Measurements from ENCODE around the gene PARP16. TPM values are rescaled to one million over a fixed set of nuclear protein-coding genes. Genes with fewer than 3 reads are reported as not detected.
A peak's percentile ranks its signal among the peaks of the same experiment; 100 is the strongest.

Gene PARP16
- total RNA-seq, 1 experiment from 2014 or later, result 9.7 TPM

DNA sequence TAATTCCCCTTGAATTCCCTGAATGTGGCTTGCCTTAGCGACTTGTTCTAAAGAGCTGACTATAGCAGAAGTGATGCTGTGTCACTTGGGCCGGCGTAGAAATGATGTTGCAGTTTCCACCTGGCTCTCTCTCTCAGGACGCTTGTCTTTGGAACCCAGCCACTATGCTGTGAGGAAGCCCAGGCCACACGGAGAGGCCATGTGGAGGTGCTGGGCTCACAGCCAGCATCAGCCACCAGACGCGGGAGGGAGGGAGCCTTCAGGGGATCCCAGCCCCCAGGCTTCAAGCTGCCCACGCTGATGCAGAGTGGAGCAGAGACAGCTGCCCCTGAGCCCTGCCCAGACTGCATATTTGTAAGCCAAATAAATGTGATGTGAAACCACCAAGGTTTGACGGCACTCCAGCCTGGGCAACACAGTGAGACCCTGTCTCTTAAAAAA, 36.4 kb upstream of the PARP16 start:
- BruUV-seq (replicated peaks), result no TSS peak
- Histone ChIP-seq H3K9ac (ENCODE audit: low read length) (no peak overlapping the region), H3K4me3 (replicated peaks in 1 of 2; ENCODE audit: low read depth in 1 of 2, low read length in 2 of 2) (no peak overlapping the region), H3K27me3 (ENCODE audit: insufficient read depth, low read length) (no peaks in the 10 kb centered on the region), H4K20me1 (ENCODE audit: insufficient read depth) (no peaks in the 10 kb centered on the region), H3K9me2 (ENCODE audit: insufficient read depth) (no peaks in the 10 kb centered on the region), H3K79me2 (ENCODE audit: insufficient read depth, low read length) (no peaks in the 10 kb centered on the region), H3K9me3 (ENCODE audit: control insufficient read depth in 1 of 2, insufficient read depth in 1 of 2, low read depth in 1 of 2, low read length in 2 of 2) (no peaks in the 10 kb centered on the region), H3K4me2 (ENCODE audit: low read length) (no peak overlapping the region), H2AFZ (ENCODE audit: low read depth, low read length, poor library complexity, severe bottlenecking) (no peak overlapping the region), H3K36me3 (ENCODE audit: control insufficient read depth in 1 of 2, insufficient read depth in 2 of 2, low read length in 2 of 2) (no peaks in the 10 kb centered on the region), H3K4me1 (ENCODE audit: control insufficient read depth in 1 of 2, insufficient read depth in 2 of 2, low read length in 2 of 2) (no peaks in the 10 kb centered on the region), H3K27ac (ENCODE audit: low read depth, low read length) (no peak overlapping the region)
- ChIA-PET RAD21 (ENCODE audit: low non-redundant PET in 1 of 2, low total read pairs in 2 of 2, uncharacterized antibody in 2 of 2, unreplicated experiment in 2 of 2) (interaction anchor here in 1 of 2 experiments (0.6 kb wide), 1 partner anchor 78 kb away, joined by 8 read pairs; no protein-coding TSS in a partner anchor), POLR2A (interaction anchor here (0.7 to 1.7 kb wide), 2 partner anchors 18 to 80 kb away, joined by 4 to 5 read pairs; partner anchors contain the start of gene RNU5B-1), CTCF (interaction anchor here (3.8 kb wide), 1 partner anchor 78 kb away, joined by 14 read pairs; no protein-coding TSS in a partner anchor)
- TF ChIP-seq SP1 (IDR thresholded peaks at IDR 0.05; ENCODE audit: low read depth), result no peak
- no peak for TF ChIP-seq SIN3A (IDR thresholded peaks at IDR 0.05; ENCODE audit: low read depth)
- no peak for TF ChIP-seq EZH2phosphoT487 (IDR thresholded peaks at IDR 0.05; ENCODE audit: borderline replicate concordance)
- no peak for TF ChIP-seq EGR1 (IDR thresholded peaks at IDR 0.05; ENCODE audit: low read depth)
- no peak for ATAC-seq
- intact Hi-C loops (cut with micrococcal nuclease), result no loop called here
- DNase-seq (ENCODE audit: low read depth, low spot score), result no peak

DNA sequence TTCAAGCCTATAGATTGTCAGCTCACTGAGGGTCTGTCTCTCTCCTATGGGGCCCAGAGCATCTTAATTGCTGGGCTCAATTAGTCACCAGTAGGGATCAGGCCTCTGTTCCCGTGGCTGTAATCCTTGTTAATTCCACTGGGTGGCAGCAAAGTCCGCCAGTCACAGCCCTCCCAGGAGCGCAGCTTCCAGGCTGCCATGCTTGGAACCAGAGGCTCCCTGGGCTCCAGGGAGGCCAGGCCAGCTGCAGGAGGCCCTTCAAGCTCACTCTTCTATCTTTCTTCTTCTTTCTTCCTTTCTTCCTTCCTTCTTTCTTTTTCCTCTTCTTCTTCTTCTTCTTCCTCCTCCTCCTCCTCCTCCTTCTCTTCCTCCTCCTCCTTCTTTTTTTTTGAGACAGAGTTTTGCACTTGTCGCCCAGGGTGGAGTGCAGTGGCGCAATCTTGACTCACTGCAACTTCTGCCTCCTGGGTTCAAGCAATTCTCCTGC, 32.2 kb upstream of the PARP16 start:
- CTCF ChIA-PET, result interaction anchor here (1.0 to 4.0 kb wide), 3 partner anchors 14 to 82 kb away, joined by 4 to 39 read pairs (median 21); partner anchors contain the start of gene RNU5B-1
- TF ChIP-seq RAD21 (IDR thresholded peaks at IDR 0.05; ENCODE audit: low read depth) (peak; percentile 98), YY1 (IDR thresholded peaks at IDR 0.05; ENCODE audit: extremely low read depth, insufficient replicate concordance, low read depth, low read length) (peak; percentile 77), ZNF274 (IDR thresholded peaks at IDR 0.05; ENCODE audit: low read depth, low read length) (no peak)
- TF ChIP-seq, protein P1, sequence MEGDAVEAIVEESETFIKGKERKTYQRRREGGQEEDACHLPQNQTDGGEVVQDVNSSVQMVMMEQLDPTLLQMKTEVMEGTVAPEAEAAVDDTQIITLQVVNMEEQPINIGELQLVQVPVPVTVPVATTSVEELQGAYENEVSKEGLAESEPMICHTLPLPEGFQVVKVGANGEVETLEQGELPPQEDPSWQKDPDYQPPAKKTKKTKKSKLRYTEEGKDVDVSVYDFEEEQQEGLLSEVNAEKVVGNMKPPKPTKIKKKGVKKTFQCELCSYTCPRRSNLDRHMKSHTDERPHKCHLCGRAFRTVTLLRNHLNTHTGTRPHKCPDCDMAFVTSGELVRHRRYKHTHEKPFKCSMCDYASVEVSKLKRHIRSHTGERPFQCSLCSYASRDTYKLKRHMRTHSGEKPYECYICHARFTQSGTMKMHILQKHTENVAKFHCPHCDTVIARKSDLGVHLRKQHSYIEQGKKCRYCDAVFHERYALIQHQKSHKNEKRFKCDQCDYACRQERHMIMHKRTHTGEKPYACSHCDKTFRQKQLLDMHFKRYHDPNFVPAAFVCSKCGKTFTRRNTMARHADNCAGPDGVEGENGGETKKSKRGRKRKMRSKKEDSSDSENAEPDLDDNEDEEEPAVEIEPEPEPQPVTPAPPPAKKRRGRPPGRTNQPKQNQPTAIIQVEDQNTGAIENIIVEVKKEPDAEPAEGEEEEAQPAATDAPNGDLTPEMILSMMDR (IDR thresholded peaks at IDR 0.05 in 2 of 3, conservative IDR thresholded peaks at IDR 0.05 in 1 of 3; ENCODE audit: borderline replicate concordance in 1 of 3, insufficient read depth in 1 of 3, low read depth in 2 of 3, low read length in 2 of 3), result peak; percentile 77 to 96 (median 92)
- no peak overlapping the region for H3K4me3 ChIP-seq (replicated peaks in 1 of 2; ENCODE audit: low read depth in 1 of 2, low read length in 2 of 2)
- H3K4me1 ChIP-seq (ENCODE audit: control insufficient read depth in 1 of 2, insufficient read depth in 2 of 2, low read length in 2 of 2), result no peaks in the 10 kb centered on the region
- POLR2A ChIA-PET, result interaction anchor here (0.6 to 4.1 kb wide), 4 partner anchors 9 to 80 kb away, joined by 4 to 27 read pairs (median 5); partner anchors contain the start of gene RNU5B-1
- no peaks in the 10 kb centered on the region for H3K9me3 ChIP-seq (ENCODE audit: control insufficient read depth in 1 of 2, insufficient read depth in 1 of 2, low read depth in 1 of 2, low read length in 2 of 2)
- RAD21 ChIA-PET (ENCODE audit: low non-redundant PET in 1 of 2, low total read pairs in 2 of 2, uncharacterized antibody in 2 of 2, unreplicated experiment in 2 of 2), result interaction anchor here (1.5 to 3.0 kb wide), 2 partner anchors 66 kb away, joined by 5 to 11 read pairs; no protein-coding TSS in a partner anchor
- H3K9me2 ChIP-seq (ENCODE audit: insufficient read depth), result no peaks in the 10 kb centered on the region
- BruUV-seq (replicated peaks), result no TSS peak
- no peaks in the 10 kb centered on the region for H3K36me3 ChIP-seq (ENCODE audit: control insufficient read depth in 1 of 2, insufficient read depth in 2 of 2, low read length in 2 of 2)
- peak overlapping the region; percentile 62 for H2AFZ ChIP-seq (ENCODE audit: low read depth, low read length, poor library complexity, severe bottlenecking)
- intact Hi-C loops (cut with micrococcal nuclease), result loop anchor here (1.0 to 10.0 kb wide), 3 partner anchors 66 to 516 kb away; no protein-coding TSS in a partner anchor
- no peak overlapping the region for H3K27ac ChIP-seq (ENCODE audit: low read depth, low read length)
- H3K4me2 ChIP-seq (ENCODE audit: low read length), result no peak overlapping the region
- DNase-seq (ENCODE audit: low read depth, low spot score) (peak; percentile 66), ATAC-seq (peak; percentile 99)
- H3K79me2 ChIP-seq (ENCODE audit: insufficient read depth, low read length), result no peaks in the 10 kb centered on the region
- no peaks in the 10 kb centered on the region for H4K20me1 ChIP-seq (ENCODE audit: insufficient read depth)
- H3K27me3 ChIP-seq (ENCODE audit: insufficient read depth, low read length), result no peaks in the 10 kb centered on the region
- no peak overlapping the region for H3K9ac ChIP-seq (ENCODE audit: low read length)

Data from HCT116 (cell line).